NCI-H1092 treated with DMSO at 0.1 percent for 48 hours (cell line): ENCODE data around the gene SH3GL1.

Source experiments
- DNase-seq: peaks from one replicate; lab custom pipeline; 2025; lab: John Stamatoyannopoulos, UW

SH3GL1 gene

GRCh38 chr19:4396949-4397783, 3.2 kb downstream of the SH3GL1 start:
- no peak for DNase-seq

DNA sequence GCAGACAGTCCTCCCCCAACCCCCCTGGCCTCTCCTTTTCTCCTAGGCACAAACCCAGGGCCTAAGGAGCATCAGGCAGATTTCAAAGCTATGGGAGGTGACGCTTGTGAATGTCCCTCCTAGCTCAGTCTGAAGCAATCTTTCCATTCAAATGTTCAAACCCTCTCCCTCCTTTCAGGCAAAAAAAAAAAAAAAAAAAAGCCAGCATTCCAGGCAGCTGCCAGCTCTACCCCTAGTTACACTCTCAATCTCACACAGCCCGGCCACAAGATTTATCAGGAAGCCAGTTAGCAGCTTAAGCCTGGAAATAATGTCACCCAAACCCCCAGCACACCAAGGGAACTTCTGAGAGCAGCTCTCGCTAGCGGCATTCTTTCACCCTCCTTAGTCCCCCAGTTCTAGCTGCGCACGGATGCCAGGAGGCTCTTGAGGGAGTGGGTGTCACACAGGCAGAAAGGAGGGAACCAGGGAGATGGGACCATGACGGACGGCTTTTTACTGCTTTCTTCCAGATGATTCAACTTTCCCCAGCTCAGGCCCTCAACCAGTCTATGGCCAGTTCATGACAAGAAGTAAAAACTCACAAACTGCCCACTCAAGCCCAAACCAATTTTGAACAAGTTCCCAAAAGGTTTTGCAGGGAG, 6.3 kb downstream of the SH3GL1 start:
- no peak for DNase-seq

DNA sequence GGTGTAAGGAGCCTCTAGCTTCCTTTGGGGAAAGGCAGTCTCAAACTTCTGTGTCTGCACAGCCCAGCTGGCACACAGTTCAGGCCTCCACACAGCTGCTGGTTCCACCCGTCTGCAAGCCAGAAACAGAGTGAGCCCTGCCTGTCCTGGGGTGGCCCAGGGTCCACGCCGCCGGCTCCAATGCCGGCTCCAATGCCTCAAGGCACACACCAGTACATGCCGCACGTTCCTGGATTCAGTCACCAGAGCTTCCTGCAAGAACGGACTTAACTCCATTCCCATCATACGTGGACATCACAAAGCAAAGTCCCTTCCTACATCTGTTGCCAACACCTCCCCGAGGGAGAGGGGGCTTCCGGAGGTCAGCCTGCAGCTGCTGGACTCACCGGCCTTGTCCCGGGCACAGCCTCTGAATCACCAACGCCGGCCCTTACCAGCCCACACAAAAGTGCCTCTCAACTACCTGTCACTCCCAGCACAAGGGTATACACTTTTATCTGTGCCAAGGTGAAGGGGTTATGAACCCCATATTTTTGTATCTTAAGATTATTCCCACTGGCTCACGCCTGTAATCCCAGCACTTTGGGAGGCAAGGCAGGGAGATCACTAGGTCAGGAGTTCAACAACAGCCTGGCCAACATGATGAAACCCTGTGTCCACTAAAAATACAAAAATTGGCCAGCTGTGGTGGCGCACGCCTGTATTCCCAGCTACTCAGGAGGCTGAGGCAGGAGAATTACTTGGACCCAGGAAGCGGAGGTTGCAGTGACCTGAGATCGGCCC, 8.5 kb downstream of the SH3GL1 start:
- DNase-seq = no peak

DNA sequence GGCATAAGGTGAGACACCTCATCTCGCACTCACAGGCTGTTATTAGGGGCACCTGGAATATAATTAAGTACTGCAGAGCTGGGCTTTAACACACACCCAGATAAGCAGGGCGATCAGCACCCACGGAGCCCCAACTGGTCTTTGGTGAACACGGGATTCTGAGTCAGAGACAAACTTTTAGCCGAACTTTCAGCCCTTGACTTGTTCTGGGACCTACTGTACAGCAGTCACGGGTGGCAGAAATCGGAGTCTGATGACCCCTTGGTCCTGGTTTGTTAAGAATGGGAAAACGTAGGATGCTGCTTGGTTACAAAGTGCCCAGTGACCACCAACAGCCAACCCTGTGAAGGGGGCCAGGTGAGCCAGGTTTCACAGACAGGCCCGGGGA, 9.0 kb downstream of the SH3GL1 start:
- DNase-seq = no peak

DNA sequence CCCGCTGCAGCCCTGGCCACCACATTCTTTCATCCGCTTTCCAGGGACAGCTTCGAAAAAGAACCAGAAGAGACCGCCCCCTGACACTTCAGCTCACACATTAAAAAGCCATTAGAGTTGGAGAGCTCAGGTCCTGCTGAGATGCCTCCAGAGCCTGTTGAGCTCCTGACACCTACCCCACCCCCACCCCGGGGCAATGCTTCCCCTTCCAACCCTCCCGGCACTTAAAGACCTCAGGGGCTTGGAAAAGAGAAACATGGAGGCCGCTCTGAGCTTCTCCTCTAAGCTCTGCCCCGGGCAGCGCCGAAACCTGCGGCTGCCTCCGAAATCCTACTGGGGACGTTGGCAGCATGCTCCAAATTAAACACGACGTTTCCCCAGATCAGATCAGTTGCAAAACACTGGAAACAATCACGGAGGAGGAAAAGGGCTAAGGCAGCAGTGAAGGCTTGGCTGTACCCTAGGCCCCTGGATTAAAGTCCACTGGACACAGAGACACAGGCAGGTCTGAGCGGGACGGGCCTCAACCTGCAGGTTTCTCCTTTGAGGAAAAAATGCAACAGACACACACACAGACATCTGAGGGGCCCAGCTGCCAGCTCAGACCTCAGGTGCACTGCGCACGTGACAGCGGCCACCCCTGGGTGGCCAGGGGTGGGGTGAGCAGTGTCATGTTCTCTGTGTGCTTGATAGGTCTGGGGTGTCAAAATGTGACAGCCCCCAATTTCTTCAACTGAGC, 9.6 kb downstream of the SH3GL1 start:
- DNase-seq = no peak

DNA sequence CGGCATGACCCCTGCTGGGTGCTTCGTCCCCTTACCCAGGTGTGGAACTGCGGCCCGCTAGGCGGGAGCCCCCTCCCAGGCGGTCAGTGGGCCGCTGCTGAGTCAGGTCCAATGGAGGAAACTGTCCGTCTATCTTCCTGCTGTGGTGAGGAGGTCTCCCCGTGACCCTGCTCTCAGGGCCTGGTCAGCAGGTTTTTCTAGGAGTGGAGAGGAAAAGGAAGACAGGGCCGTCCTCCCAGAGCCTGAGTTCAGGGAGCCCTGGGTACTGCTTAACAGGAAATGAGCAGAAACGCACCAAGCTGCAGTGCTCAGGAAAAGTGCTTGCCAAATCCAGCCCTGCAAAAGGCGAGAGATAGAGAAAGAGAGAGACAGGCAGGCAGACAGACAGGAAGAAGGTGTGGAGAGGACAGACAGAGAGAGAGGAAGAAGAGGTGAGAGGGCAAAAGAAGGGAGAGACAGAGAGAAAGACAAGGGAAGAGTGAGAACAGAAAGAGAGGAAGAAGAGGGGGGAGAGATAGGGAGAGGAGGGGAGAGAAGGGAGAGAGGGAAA, 10.3 kb downstream of the SH3GL1 start:
- no peak for DNase-seq

DNA sequence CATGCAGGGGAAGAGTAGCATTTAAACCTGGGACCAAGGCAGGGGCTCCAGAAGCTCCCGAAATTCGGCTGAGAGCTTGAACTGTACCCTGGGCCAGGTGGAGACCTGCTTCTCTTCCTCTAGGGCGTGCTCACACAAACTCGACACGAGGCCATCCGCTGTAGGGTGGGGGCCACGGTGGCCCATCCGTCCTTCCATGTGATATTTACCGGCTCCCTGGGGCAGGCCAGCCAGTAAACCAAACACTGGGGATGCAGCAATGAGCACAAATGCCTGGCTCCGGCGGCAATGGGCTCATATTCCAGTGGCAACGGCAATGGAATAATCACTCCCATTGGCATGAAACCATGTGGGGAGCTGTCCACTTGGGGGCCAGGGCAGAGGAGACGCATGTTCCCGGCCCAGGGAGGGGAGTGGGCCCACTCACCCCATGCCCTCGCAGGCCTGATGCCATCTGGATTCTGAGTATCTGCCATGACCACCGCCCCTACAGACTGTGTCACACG, 10.8 kb downstream of the SH3GL1 start:
- DNase-seq = no peak

- no peak for DNase-seq
Observed at GRCh38 chr19:4389064-4389375, 11.3 kb downstream of the SH3GL1 start.

DNA sequence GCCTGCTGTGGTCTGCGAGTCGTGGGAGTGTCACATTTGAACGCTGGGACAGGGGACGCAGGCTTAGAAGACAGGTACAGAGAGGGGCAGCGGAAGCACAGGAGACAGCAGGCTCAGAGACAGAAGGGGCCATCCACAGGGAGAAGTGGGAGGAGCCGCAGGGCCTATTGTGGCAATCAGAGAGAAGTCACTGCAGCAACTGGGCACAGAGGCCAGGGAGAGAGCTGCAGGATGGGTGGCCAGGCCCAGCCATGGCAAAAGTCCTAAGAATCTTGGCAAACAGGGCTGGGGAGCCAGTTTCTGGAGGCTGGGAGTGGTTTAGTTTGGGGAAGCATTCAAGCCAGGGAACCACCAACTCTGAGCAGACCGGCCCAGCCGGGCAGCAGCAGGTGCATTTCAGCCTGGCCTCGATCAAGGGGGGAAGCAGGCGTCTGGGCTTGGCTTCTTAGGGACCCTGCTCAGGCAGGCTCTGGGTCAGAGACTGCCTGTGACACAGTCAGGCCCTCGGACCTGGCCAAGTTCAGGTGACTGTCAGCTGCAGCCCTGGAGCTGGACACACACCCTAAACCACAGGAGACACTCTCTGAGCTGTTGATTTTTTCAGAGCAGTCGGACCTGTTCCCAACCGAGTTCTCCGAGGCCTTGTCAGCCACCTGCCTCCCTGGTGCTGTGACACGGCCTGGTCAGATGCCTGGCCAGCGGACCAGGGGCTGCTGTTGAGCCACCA, 11.8 kb downstream of the SH3GL1 start:
- no peak for DNase-seq

DNA sequence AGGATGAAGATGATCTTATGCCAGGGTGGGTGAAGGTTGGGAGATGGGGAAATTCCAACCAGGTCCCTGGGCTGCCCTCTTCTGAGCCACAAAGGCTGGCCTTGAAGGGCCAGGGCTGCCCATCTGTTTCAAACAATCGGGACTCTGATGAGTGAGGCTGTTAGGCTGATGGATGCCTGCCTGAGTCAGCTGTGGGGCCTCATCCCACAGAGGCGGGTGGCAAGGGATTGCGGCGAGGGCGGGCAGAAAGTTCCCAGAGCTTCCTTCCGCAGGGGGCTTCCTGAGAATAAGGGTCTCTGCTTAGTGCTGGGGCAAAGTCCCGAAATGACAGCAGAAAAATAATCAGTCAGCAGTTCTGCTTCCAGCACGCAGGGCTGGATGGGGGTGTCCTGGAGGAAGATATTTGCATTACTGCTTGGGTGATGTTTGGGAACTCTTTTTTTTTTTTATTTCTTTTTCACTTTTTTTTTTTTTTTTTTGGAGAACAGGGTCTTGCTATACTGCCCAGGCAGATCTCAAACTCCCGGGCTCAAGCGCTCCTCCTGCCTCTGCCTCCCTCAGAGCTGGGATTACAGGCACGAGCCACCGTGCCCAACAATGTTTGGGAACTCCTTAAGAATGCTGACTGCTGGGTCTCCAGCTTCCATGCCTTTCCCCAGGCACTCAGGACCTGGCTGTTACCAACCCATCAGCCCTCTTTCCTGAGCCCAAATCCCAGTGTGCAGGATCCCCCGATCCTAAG, 14.1 kb downstream of the SH3GL1 start:
- DNase-seq = no peak

GRCh38 chr19:4385291-4386040, 14.9 kb downstream of the SH3GL1 start:
- no peak for DNase-seq

DNA sequence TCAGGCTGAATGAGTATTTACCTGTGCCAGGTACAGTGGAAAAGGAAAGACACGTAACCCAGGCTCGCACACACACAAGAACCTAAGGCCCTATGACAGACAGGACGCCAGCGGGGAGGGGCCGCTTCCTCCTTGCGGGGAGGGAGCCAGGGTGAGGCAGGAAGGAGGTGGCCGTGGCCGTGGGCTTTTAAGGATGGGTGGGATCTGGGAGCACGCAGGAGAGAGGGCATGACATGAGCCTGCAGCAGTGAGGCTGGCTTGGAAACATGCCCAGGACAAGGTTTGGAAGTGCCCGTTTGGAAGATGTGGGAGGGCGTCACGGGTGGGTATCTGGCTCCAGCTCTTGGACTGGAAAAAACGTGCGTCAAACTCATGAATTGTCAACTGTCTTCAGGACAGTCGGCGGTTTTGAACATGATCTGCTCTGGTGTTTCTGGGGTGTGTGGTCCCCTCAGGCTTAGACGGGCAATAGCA, 20.1 kb downstream of the SH3GL1 start:
- no peak for DNase-seq

DNA sequence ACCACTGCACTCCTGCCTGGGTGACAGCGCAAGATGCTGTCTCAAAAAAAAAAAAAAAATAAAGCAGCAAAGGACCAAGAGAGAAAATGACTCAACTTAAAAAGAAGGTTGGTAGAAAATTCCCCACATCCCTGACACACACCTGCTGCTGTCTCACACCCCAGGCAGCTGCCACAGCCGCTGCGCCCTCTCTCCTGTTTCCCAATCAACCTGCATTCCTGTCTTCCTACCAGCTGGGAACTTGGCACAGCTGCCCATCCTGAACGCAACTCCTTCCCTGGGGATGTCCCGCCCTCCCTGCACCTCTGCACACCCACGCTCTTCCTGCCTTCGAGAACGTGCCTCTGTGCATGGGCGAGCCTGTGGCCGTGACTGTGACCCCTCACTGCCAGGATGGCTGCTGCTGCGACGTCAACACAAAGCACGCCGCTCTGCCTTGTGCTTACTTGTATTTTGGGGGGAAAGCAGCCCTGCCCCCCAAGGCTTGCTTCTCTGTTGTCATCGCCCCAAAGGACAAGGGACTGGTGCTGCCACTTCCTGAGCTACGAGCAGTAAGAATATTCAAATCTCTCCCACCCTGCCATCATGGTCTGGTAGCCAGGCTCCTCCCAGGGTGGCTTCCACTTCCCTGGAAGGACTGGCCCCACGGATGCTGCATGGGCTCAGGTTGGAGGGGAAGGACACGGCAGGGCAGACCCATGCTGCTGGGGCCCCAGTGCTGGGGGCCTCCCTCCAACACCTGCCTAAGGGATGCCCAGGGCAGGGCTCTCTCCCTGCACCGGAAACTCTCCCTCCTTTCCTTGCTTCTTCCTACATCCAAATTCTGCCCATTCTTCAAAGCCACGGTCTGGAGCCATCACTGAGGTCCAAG, 20.7 kb downstream of the SH3GL1 start:
- no peak for DNase-seq

DNA sequence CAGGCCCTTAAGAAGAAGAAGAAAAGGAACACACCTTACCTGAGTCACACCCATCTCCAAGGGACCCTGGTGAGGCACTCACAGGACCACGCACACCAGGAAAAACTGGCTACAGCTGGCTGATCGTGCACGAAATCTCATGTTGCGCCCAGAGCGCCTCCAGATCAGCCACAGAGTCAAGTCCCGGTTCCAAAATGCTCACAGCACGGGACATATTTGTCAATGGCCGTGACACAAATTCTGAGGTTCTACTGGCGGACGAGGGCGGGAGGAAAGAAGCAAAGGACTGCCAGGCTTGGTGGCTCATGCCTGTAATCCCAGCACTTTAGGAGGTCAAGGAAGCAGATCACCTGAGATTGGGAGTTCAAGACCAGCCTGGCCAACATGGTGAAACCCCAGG, 21.5 kb downstream of the SH3GL1 start:
- DNase-seq = no peak

DNA sequence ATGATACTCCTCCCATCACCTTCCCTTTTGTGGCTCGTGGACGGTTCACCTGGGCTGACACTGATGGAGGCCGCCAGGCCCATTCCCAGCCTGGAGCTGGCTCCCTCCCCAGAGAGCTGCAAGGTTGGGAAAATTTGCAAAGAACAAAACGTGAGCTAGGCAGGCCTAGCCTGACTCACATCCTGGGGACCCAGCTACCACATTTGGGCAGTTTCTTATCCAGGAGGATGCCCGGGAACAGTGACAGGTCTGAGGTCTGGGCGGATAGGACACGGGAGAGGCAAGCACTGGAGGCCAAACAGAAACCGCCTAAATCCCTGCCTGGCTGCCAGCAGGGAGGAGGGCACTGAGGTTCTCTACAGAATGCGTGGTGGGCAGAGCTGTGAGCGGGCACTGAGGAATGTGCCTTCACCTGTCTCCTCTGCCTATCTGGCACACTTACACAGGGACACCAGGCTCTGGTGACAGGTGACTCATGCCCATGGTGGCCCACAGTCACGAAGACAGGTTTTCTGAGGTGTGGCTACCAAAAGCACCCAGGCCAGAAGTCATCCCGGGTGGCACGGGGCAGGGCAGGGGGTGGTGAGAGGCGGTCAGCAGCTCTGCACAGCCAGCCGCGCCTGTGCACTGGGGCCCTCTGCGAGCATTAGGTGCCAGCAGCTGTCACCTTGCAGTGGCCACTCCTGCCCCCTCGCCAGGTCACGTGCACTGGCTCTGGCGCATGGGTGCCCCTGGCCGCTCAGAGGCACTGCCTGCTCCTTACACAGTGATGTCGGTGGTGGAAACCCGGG, 23.2 kb downstream of the SH3GL1 start:
- no peak for DNase-seq

DNA sequence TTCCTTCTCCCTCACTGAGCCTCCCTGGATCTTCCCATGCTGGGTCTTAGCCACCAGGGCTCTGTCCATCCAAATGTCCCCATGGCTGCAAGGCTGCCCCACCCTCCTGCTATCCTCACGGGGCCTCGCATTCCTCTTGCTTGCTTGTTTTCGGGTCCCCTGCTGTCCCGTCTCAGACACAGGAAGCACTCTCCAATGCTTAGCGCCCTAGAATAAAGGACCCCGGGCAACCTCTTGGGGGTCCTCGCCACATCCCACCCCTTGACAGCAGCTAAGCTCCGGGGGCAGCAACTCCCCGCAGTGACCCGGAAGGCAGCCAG, 23.7 kb downstream of the SH3GL1 start:
- no peak for DNase-seq

- DNase-seq = no peak
Observed at GRCh38 chr19:4376028-4376670, 24.2 kb downstream of the SH3GL1 start.
